DND-41 (cell line): ENCODE results near the gene ABHD5.
A peak's percentile ranks its signal among the peaks of the same experiment; 100 is the strongest.

Source experiments
- ATAC-seq: fragments of 200-7000 bp; cut with Tn5 transposase; 3 replicates; pipeline ENCODE4 v1.9.1; 2021; ENCODE audit warnings: low read depth; ENCODE audit not compliant: insufficient read depth
- DNase-seq: peaks from one replicate; pipeline ENCODE4 v3.0.0-alpha.2; 2020
- H2AFZ ChIP-seq: 2 replicates; pipeline ENCODE4 v1.6.0; 2012; ENCODE audit warnings: low read depth, low read length
- H3K27ac ChIP-seq: 2 replicates; pipeline ENCODE4 v1.5.1; 2012; ENCODE audit warnings: low read length, inconsistent platforms
- H3K27me3 ChIP-seq: fragments of 200-600 bp; sonication (generic); 2 replicates; pipeline ENCODE4 v1.6.0; 2012; ENCODE audit warnings: low read length, mild to moderate bottlenecking, inconsistent platforms; ENCODE audit not compliant: insufficient read depth, poor library complexity
- H3K36me3 ChIP-seq: 2 replicates; pipeline ENCODE4 v1.5.1; 2012; ENCODE audit warnings: low read length, inconsistent platforms; ENCODE audit not compliant: insufficient read depth
- H3K4me1 ChIP-seq: 2 replicates; pipeline ENCODE4 v1.5.1; 2012; ENCODE audit warnings: mild to moderate bottlenecking, low read length; ENCODE audit not compliant: insufficient read depth
- H3K4me2 ChIP-seq: 2 replicates; pipeline ENCODE4 v1.6.0; 2012; ENCODE audit warnings: mild to moderate bottlenecking, moderate library complexity, low read length, inconsistent platforms; ENCODE audit not compliant: insufficient read depth
- H3K4me3 ChIP-seq, 2 experiments: fragments of 200-600 bp in 1 of 2; shearing (Covaris generic) in 1 of 2; 2 replicates each; pipeline ENCODE4 v1.5.1; 2012 to 2016; ENCODE audit warnings: inconsistent platforms in 2 of 2, low read length in 2 of 2, mild to moderate bottlenecking in 2 of 2, low read depth in 1 of 2, moderate library complexity in 1 of 2
- H3K79me2 ChIP-seq: 2 replicates; pipeline ENCODE4 v1.6.0; 2012; ENCODE audit warnings: low read length, inconsistent platforms; ENCODE audit not compliant: insufficient read depth
- H3K9ac ChIP-seq: 2 replicates; pipeline ENCODE4 v1.6.0; 2012; ENCODE audit warnings: low read depth, mild to moderate bottlenecking, inconsistent platforms, low read length, moderate library complexity
- H3K9me3 ChIP-seq: 2 replicates; pipeline ENCODE4 v1.5.1; 2012; ENCODE audit warnings: low read length, moderate library complexity, mild to moderate bottlenecking, inconsistent platforms; ENCODE audit not compliant: insufficient read depth, severe bottlenecking
- H4K20me1 ChIP-seq: 2 replicates; pipeline ENCODE4 v1.6.0; 2012; ENCODE audit warnings: low read length; ENCODE audit not compliant: insufficient read depth
- EZH2 ChIP-seq: IDR thresholded peaks from 3 replicates; pipeline ENCODE4 v1.6.1; 2012; ENCODE audit warnings: borderline replicate concordance, low read depth, mild to moderate bottlenecking, moderate library complexity, low read length, inconsistent platforms; ENCODE audit not compliant: severe bottlenecking
- TF ChIP-seq, protein P1 (sequence below): IDR thresholded peaks from 2 replicates; pipeline ENCODE4 v1.5.1; 2012; ENCODE audit warnings: borderline replicate concordance, low read length, moderate library complexity, mild to moderate bottlenecking; ENCODE audit not compliant: poor library complexity, severe bottlenecking; ENCODE audit errors: extremely low read depth

ABHD5 gene

DNA sequence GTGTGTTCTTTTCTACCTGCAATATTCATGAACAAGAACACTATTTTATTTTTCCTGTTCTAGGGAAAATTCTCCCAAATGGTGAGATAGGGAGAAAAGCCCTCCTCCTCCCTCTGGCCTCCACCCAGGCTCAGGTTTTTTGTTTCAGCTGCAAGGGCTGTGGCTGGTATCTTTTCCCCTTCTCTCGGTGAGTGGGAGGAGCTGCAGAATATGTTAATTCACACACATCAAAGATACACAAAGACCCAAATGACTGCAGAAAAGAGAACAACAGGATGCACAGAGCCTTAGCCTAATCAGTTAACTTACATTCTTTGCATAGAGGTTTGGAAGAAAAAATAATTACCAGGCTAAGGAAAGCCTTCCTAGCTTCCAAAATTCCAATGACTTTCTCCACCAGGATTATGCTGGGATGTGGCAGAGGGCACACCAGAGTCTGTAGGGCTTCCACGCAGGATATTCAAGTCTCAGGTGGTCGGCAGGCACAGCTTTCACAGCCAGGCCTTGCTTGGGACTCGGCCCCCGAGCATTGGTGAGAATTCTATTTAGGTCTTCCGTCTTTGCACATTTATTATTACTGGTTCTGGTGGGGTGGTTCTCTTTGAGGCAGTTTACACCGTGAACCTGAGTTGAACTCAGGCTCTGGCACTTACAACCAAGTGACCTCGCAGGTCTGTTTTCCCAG lies 64.9 kb downstream of the ABHD5 start:
- H4K20me1 ChIP-seq: no peaks in the 10 kb centered on the region
- no peak for DNase-seq
- no peak overlapping the region for H3K9ac ChIP-seq
- no peaks in the 10 kb centered on the region for H3K79me2 ChIP-seq
- peaks cover 19% of the 10 kb centered on the region for H3K27me3 ChIP-seq
- H3K36me3 ChIP-seq: no peaks in the 10 kb centered on the region
- H2AFZ ChIP-seq: no peak overlapping the region
- no peak overlapping the region for H3K4me3 ChIP-seq
- no peak overlapping the region for H3K4me2 ChIP-seq
- H3K27ac ChIP-seq: no peak overlapping the region
- ATAC-seq: peak; percentile 64; the same call in 2 of the 3 replicates
- no peaks in the 10 kb centered on the region for H3K9me3 ChIP-seq
- TF ChIP-seq, protein P1, sequence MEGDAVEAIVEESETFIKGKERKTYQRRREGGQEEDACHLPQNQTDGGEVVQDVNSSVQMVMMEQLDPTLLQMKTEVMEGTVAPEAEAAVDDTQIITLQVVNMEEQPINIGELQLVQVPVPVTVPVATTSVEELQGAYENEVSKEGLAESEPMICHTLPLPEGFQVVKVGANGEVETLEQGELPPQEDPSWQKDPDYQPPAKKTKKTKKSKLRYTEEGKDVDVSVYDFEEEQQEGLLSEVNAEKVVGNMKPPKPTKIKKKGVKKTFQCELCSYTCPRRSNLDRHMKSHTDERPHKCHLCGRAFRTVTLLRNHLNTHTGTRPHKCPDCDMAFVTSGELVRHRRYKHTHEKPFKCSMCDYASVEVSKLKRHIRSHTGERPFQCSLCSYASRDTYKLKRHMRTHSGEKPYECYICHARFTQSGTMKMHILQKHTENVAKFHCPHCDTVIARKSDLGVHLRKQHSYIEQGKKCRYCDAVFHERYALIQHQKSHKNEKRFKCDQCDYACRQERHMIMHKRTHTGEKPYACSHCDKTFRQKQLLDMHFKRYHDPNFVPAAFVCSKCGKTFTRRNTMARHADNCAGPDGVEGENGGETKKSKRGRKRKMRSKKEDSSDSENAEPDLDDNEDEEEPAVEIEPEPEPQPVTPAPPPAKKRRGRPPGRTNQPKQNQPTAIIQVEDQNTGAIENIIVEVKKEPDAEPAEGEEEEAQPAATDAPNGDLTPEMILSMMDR: no peak
- TF ChIP-seq EZH2: no peak
- no peaks in the 10 kb centered on the region for H3K4me1 ChIP-seq

GRCh38 chr3:43757666-43758321 lies 67.1 kb downstream of the ABHD5 start:
- no peak overlapping the region for H2AFZ ChIP-seq
- H3K4me3 ChIP-seq: no peak overlapping the region
- H3K27me3 ChIP-seq: peaks cover 14% of the 10 kb centered on the region
- no peaks in the 10 kb centered on the region for H3K79me2 ChIP-seq
- no peaks in the 10 kb centered on the region for H3K9me3 ChIP-seq
- no peak overlapping the region for H3K27ac ChIP-seq
- H3K9ac ChIP-seq: no peak overlapping the region
- H3K36me3 ChIP-seq: no peaks in the 10 kb centered on the region
- H3K4me2 ChIP-seq: no peak overlapping the region
- no peaks in the 10 kb centered on the region for H3K4me1 ChIP-seq
- ATAC-seq (no peak), DNase-seq (no peak)
- H4K20me1 ChIP-seq: no peaks in the 10 kb centered on the region
- no peak for TF ChIP-seq EZH2
- TF ChIP-seq, protein P1: no peak

DNA sequence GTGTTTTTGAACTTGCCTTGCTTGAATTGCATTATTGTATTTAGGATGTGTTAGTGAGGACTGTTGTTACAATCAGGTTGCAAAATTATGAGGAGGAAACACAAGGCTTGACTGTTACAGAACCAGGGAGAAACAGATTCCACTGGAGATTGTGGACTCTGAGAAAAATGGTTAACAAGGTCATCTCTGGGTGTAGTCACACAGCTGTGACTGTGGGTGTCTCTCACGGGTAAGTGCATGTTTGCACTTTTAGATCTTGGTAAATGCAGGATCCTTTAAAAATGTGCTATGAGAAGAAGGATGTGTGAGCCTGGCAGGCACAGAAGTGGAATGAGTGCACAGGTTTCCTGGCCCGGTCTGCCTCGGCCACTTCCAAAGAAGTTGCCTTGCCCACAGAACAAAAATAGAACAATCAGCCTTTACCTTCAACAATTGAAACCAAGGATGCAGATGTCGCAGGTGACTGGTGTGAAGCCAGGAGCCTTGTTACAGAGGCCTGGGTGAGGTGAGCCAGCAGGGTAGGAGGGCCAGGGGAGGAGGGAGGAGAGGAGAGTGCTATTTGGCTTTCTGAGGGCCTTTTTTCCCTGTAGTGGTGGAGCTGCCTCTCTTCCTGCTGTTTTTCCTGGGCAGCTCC lies 68.0 kb downstream of the ABHD5 start:
- no peak for DNase-seq
- Histone ChIP-seq H3K27ac (no peak overlapping the region), H3K4me2 (no peak overlapping the region), H4K20me1 (no peaks in the 10 kb centered on the region), H3K79me2 (no peaks in the 10 kb centered on the region), H3K4me3 (no peak overlapping the region), H3K4me1 (no peaks in the 10 kb centered on the region), H3K27me3 (peaks cover 17% of the 10 kb centered on the region), H3K9me3 (no peaks in the 10 kb centered on the region), H3K9ac (no peak overlapping the region), H3K36me3 (no peaks in the 10 kb centered on the region), H2AFZ (no peak overlapping the region)
- no peak for TF ChIP-seq EZH2
- TF ChIP-seq, protein P1: no peak
- no peak for ATAC-seq
